ENCODE results near the gene MORC1. TPM values are rescaled to one million over a fixed set of nuclear protein-coding genes. Genes with fewer than 3 reads are reported as not detected.

Gene MORC1
- polyA plus RNA-seq, 1 donor (not counting 4 experiments of a cell fraction or from before 2014, with no cell fraction given): not detected

DNA sequence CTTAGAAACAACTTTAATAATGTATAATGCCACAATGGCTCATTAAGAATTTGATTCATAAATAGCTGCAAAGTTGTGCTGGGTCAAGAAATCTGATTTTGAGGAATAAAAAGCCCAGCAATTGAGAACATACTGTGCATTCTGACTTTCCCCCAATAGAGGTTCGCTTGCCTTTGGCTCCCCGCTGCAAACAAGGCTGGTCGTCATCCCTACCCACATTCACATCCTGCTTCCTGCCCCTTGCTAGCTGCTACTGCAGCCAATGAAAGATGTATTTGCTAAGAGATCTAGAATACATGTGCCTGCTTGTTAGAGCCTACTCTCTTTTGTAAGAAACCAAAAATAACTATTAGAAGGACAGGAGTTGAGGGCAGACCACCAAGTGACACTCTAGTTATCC, 112.5 kb downstream of the MORC1 start:
- Histone ChIP-seq H3K4me2 (ENCODE audit: control insufficient read depth, extremely low read depth, insufficient read depth, low read depth, low read length) (no peak overlapping the region), H3K36me3 (ENCODE audit: control insufficient read depth in 2 of 2, extremely low read depth in 1 of 2, insufficient read depth in 2 of 2, low read length in 2 of 2) (no peaks in the 10 kb centered on the region), H2AFZ (ENCODE audit: control insufficient read depth, low read length) (no peak overlapping the region), H3K4me1 (ENCODE audit: control insufficient read depth, extremely low read depth, insufficient read depth, low read length) (no peaks in the 10 kb centered on the region), H3K9me3 (ENCODE audit: control insufficient read depth, low read depth, low read length) (no peaks in the 10 kb centered on the region), H3K4me3 (ENCODE audit: control insufficient read depth in 2 of 3, extremely low read depth in 1 of 3, insufficient read depth in 2 of 3, low read depth in 1 of 3, low read length in 3 of 3) (no peak overlapping the region), H3K27ac (ENCODE audit: control insufficient read depth, insufficient read depth, low read length) (no peak overlapping the region), H3K9ac (ENCODE audit: control insufficient read depth, extremely low read depth, insufficient read depth, low read length) (no peak overlapping the region), H3K27me3 (ENCODE audit: control insufficient read depth, extremely low read depth, insufficient read depth, low read length) (no peaks in the 10 kb centered on the region), H4K20me1 (ENCODE audit: control insufficient read depth, extremely low read depth, insufficient read depth, low read length) (no peaks in the 10 kb centered on the region), H3K79me2 (ENCODE audit: control insufficient read depth, insufficient read depth, low read length) (no peaks in the 10 kb centered on the region), H3K9me1 (ENCODE audit: control insufficient read depth, extremely low read depth, insufficient read depth, low read length) (no peaks in the 10 kb centered on the region)
- dilution Hi-C loops (cut with MboI; ENCODE audit: extremely low pct_ligation_motif_present, low sequenced_read_pairs): no loop called here
- TF ChIP-seq EZH2 (IDR thresholded peaks at IDR 0.05; ENCODE audit: low read length): no peak
- TF ChIP-seq, protein P1, sequence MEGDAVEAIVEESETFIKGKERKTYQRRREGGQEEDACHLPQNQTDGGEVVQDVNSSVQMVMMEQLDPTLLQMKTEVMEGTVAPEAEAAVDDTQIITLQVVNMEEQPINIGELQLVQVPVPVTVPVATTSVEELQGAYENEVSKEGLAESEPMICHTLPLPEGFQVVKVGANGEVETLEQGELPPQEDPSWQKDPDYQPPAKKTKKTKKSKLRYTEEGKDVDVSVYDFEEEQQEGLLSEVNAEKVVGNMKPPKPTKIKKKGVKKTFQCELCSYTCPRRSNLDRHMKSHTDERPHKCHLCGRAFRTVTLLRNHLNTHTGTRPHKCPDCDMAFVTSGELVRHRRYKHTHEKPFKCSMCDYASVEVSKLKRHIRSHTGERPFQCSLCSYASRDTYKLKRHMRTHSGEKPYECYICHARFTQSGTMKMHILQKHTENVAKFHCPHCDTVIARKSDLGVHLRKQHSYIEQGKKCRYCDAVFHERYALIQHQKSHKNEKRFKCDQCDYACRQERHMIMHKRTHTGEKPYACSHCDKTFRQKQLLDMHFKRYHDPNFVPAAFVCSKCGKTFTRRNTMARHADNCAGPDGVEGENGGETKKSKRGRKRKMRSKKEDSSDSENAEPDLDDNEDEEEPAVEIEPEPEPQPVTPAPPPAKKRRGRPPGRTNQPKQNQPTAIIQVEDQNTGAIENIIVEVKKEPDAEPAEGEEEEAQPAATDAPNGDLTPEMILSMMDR (optimal IDR thresholded peaks at IDR 0.05 in 1 of 3, IDR thresholded peaks at IDR 0.05 in 1 of 3, conservative IDR thresholded peaks at IDR 0.05 in 1 of 3; ENCODE audit: extremely low read depth in 1 of 3, insufficient read depth in 2 of 3, low read length in 3 of 3): no peak
- FAIRE-seq (no peak), DNase-seq (ENCODE audit: low read depth, low spot score) (no peak)

DNA sequence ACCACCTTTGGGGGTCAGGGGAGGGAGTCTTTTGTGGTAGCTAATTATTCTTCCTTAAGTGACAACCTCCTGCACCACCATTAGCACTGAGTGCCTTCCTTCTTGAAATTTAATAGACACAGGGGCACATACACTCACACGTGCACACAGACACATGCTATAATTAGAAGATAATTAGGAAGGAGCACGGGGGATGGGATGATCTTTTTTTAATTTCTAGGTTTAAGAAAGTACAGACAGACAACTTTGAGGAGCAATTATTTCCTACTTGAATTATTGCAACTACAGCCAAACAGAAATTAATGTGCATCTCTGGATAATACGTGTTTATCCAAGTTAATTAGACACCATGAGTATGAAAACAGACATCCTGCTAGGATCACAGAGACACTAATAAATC, 119.5 kb downstream of the MORC1 start:
- FAIRE-seq (no peak), DNase-seq (ENCODE audit: low read depth, low spot score) (no peak)
- Histone ChIP-seq H3K36me3 (ENCODE audit: control insufficient read depth in 2 of 2, extremely low read depth in 1 of 2, insufficient read depth in 2 of 2, low read length in 2 of 2) (no peaks in the 10 kb centered on the region), H3K4me1 (ENCODE audit: control insufficient read depth, extremely low read depth, insufficient read depth, low read length) (no peaks in the 10 kb centered on the region), H4K20me1 (ENCODE audit: control insufficient read depth, extremely low read depth, insufficient read depth, low read length) (no peaks in the 10 kb centered on the region), H3K9me1 (ENCODE audit: control insufficient read depth, extremely low read depth, insufficient read depth, low read length) (no peaks in the 10 kb centered on the region), H2AFZ (ENCODE audit: control insufficient read depth, low read length) (no peak overlapping the region), H3K79me2 (ENCODE audit: control insufficient read depth, insufficient read depth, low read length) (no peaks in the 10 kb centered on the region), H3K9ac (ENCODE audit: control insufficient read depth, extremely low read depth, insufficient read depth, low read length) (no peak overlapping the region), H3K4me3 (ENCODE audit: control insufficient read depth in 2 of 3, extremely low read depth in 1 of 3, insufficient read depth in 2 of 3, low read depth in 1 of 3, low read length in 3 of 3) (no peak overlapping the region), H3K9me3 (ENCODE audit: control insufficient read depth, low read depth, low read length) (no peaks in the 10 kb centered on the region), H3K4me2 (ENCODE audit: control insufficient read depth, extremely low read depth, insufficient read depth, low read depth, low read length) (no peak overlapping the region), H3K27me3 (ENCODE audit: control insufficient read depth, extremely low read depth, insufficient read depth, low read length) (no peaks in the 10 kb centered on the region), H3K27ac (ENCODE audit: control insufficient read depth, insufficient read depth, low read length) (no peak overlapping the region)
- no peak for TF ChIP-seq EZH2 (IDR thresholded peaks at IDR 0.05; ENCODE audit: low read length)
- TF ChIP-seq, protein P1 (optimal IDR thresholded peaks at IDR 0.05 in 1 of 3, IDR thresholded peaks at IDR 0.05 in 1 of 3, conservative IDR thresholded peaks at IDR 0.05 in 1 of 3; ENCODE audit: extremely low read depth in 1 of 3, insufficient read depth in 2 of 3, low read length in 3 of 3): no peak
- dilution Hi-C loops (cut with MboI; ENCODE audit: extremely low pct_ligation_motif_present, low sequenced_read_pairs): no loop called here
